HFFc6 (cell line): ENCODE measurements around the gene DNAJB6. TPM values are rescaled to one million over a fixed set of nuclear protein-coding genes. Genes with fewer than 3 reads are reported as not detected.
A peak's percentile ranks its signal among the peaks of the same experiment; 100 is the strongest.

ENCODE experiments used
- DNase-seq: peaks from one replicate; pipeline ENCODE4 v3.0.0-alpha.2; 2018
- H3K27ac Mint-ChIP-seq: 2 replicates; pipeline ENCODE4 v1.8.0; 2020; ENCODE audit warnings: mild to moderate bottlenecking, mixed read lengths
- H3K27me3 Mint-ChIP-seq: 2 replicates; pipeline ENCODE4 v1.8.0; 2021; ENCODE audit warnings: mild to moderate bottlenecking, moderate library complexity, mixed read lengths; ENCODE audit not compliant: insufficient read depth
- H3K36me3 Mint-ChIP-seq: 2 replicates; pipeline ENCODE4 v1.8.0; 2021; ENCODE audit warnings: low read depth, mixed read lengths
- H3K4me1 Mint-ChIP-seq: 2 replicates; pipeline ENCODE4 v1.8.0; 2020; ENCODE audit warnings: low read depth, mixed read lengths
- H3K4me3 Mint-ChIP-seq: 2 replicates; pipeline ENCODE4 v1.8.0; 2020; ENCODE audit warnings: mild to moderate bottlenecking, moderate library complexity, mixed read lengths
- H3K9me3 Mint-ChIP-seq: 2 replicates; pipeline ENCODE4 v1.8.0; 2020; ENCODE audit warnings: mild to moderate bottlenecking, mixed read lengths
- CTCF ChIP-seq: fragments of 200-600 bp; sonication (generic); IDR thresholded peaks from 2 replicates; pipeline ENCODE4 v1.5.0; 2021; ENCODE audit warnings: antibody characterized with exemption, mild to moderate bottlenecking
- total RNA-seq, 6 experiments: library from RNA; stranded (reverse); fragmentation: NEBNext Ultra II Directional; extraction: Animal tissue kit (Norgen Biotek cat#: 25700); gene quantifications; 2 replicates in 1 of 6; 3 replicates in 5 of 6; pipeline ENCODE4 v1.2.3, GENCODE V29; 2021

The DNAJB6 gene
- total RNA-seq, 6 experiments from 2014 or later: 135 to 204 (median 163) TPM

DNA sequence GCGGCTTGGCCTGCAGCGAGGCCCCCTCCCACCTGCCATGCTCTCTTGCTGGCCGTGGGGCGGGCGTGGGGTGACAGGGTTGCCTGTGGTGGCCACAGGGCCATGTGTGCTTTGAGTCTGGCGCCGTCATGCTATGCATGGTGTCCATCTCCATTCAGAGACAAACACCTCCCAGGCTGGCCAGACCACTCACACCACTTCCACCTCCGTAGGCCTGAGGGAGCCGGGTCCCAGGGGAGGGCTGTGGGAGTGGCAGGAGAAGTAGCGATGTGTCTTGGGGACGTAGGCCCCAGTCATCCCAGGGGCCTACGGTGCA lies 65.5 kb downstream of the DNAJB6 start:
- TF ChIP-seq CTCF: no peak
- no peak overlapping the region for H3K4me3 Mint-ChIP-seq
- no peaks in the 10 kb centered on the region; the same call in 1 of the 2 replicates for H3K9me3 Mint-ChIP-seq
- peaks cover 10% of the 10 kb centered on the region; the same call in 1 of the 2 replicates for H3K27me3 Mint-ChIP-seq
- H3K4me1 Mint-ChIP-seq: peaks cover 70% of the 10 kb centered on the region
- DNase-seq: no peak
- no peak overlapping the region for H3K27ac Mint-ChIP-seq
- peaks cover 30% of the 10 kb centered on the region for H3K36me3 Mint-ChIP-seq

GRCh38 chr7:157402911-157403534 lies 66.2 kb downstream of the DNAJB6 start:
- H3K4me3 Mint-ChIP-seq: no peak overlapping the region; the same call in 1 of the 2 replicates

DNA sequence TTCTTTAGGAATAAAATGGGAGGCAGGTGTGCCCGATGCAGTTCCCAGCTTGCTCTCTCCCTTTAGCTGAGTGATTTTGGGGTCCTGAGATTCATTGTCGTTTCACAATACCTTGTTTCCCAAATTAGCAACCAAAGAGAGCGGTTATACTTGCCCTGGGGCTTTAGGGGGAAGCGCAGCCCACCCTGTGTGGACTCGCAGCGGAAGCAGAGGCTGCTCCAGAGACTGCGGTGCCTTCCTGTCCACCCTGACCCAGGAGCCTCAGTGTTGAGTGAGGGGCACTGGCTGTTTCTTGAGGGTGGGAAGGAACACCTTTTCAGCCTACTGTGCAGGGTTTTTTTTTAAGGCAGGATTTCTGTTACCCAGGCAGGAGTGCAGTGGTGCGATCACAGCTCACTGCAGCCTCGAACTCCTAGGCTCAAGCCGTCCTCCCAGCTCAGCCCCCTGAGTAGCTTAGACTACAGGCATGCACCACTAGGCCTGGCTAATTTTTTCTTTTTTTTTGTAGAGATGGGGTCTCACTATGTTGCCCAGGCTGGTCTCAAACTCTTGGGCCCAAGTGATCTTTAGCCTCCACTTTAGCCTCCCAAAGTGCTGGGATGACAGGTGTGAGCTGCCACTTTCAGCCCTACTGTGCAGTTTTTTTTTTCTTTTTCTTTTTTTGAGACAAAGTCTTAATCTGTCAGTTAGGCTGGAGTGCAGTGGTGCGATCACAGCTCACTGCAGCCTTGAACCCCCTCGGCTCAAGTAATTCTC lies 67.0 kb downstream of the DNAJB6 start:
- Mint-ChIP-seq H3K4me1 (peaks cover 55% of the 10 kb centered on the region), H3K36me3 (peaks cover 27% of the 10 kb centered on the region), H3K9me3 (no peaks in the 10 kb centered on the region; the same call in 1 of the 2 replicates), H3K27me3 (peaks cover 10% of the 10 kb centered on the region; the same call in 1 of the 2 replicates), H3K4me3 (no peak overlapping the region; the same call in 1 of the 2 replicates), H3K27ac (peak overlapping the region; percentile 96)
- TF ChIP-seq CTCF: no peak
- DNase-seq: no peak

More at GRCh38 chr7:157402911-157403534, 66.2 kb downstream of the DNAJB6 start:
- H3K27ac Mint-ChIP-seq: peak overlapping the region; percentile 73
- DNase-seq: no peak
- no peaks in the 10 kb centered on the region; the same call in 1 of the 2 replicates for H3K9me3 Mint-ChIP-seq
- peaks cover 25% of the 10 kb centered on the region for H3K36me3 Mint-ChIP-seq
- peaks cover 63% of the 10 kb centered on the region for H3K4me1 Mint-ChIP-seq
- no peak for TF ChIP-seq CTCF
- H3K27me3 Mint-ChIP-seq: peaks cover 10% of the 10 kb centered on the region; the same call in 1 of the 2 replicates

GRCh38 chr7:157404845-157405481 lies 68.2 kb downstream of the DNAJB6 start:
- no peak for TF ChIP-seq CTCF
- peaks cover 44% of the 10 kb centered on the region for H3K4me1 Mint-ChIP-seq
- H3K4me3 Mint-ChIP-seq: peak overlapping the region; percentile 42
- H3K9me3 Mint-ChIP-seq: no peaks in the 10 kb centered on the region; the same call in 1 of the 2 replicates
- H3K36me3 Mint-ChIP-seq: peaks cover 29% of the 10 kb centered on the region
- peaks cover 11% of the 10 kb centered on the region; the same call in 1 of the 2 replicates for H3K27me3 Mint-ChIP-seq
- H3K27ac Mint-ChIP-seq: peak overlapping the region; percentile 96
- DNase-seq: peak; percentile 98

GRCh38 chr7:157405501-157405900 lies 68.7 kb downstream of the DNAJB6 start:
- DNase-seq: no peak

More at GRCh38 chr7:157405501-157405900, 68.7 kb downstream of the DNAJB6 start:
- H3K36me3 Mint-ChIP-seq: peaks cover 26% of the 10 kb centered on the region
- H3K4me1 Mint-ChIP-seq: peaks cover 38% of the 10 kb centered on the region
- H3K4me3 Mint-ChIP-seq: peak overlapping the region; percentile 32; the same call in 1 of the 2 replicates
- H3K27me3 Mint-ChIP-seq: peaks cover 8% of the 10 kb centered on the region; the same call in 1 of the 2 replicates
- peak overlapping the region; percentile 96 for H3K27ac Mint-ChIP-seq
- H3K9me3 Mint-ChIP-seq: no peaks in the 10 kb centered on the region
- TF ChIP-seq CTCF: no peak
